CMK (cell line): Measurements from ENCODE around the gene KCTD5.

Experiments
- DNase-seq: peaks from one replicate; pipeline ENCODE4 v3.0.0-alpha.2; 2010; ENCODE audit warnings: low read depth

Gene KCTD5

DNA sequence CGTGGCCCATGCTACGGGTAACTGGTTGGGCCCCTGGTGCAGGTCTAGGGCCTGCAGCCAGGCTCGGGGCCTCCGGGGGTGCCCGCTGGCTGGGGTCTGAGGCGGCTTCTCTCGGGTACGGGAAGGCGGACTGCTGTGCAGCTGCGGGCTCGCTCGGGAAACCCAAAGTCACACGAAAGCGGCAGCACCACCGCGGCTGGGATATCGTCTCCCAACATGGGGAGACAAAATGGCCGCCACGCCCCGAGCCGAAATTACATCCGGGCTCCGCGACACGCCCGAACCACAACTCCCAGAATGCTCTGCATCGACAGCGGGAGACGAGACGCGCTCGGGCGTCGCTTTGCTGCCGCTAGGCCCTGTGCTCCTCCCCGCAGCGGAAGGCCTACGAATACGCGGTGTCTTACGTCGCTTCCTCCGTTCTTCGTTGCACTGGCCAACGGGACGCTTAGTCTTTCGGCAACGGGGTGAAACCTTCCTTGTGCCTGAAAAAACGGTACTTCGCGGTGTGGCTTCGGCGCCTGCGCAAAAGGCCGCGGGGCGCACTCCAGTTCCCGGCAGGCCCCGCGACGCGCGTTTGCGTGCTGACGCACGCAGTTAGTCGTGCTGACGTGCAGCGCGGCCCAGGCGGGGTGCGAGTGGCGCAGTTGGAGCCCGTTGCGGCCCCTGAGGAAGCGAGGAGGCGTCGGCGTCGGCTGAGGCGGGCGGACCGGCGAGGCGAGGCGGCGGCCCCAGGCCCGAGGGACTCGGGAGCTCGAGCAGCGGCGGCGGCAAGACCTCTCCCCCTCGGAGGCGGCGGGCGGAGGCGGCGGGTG lies 69.9 kb downstream of the KCTD5 start, which contains the start of gene SRRM2:
SRRM2 (plus strand) TSS at position 604 of the 815 bp plus-strand sequence. CDS start 3,727 bp downstream, outside the sequence.
- peak; percentile 87 for DNase-seq

DNA sequence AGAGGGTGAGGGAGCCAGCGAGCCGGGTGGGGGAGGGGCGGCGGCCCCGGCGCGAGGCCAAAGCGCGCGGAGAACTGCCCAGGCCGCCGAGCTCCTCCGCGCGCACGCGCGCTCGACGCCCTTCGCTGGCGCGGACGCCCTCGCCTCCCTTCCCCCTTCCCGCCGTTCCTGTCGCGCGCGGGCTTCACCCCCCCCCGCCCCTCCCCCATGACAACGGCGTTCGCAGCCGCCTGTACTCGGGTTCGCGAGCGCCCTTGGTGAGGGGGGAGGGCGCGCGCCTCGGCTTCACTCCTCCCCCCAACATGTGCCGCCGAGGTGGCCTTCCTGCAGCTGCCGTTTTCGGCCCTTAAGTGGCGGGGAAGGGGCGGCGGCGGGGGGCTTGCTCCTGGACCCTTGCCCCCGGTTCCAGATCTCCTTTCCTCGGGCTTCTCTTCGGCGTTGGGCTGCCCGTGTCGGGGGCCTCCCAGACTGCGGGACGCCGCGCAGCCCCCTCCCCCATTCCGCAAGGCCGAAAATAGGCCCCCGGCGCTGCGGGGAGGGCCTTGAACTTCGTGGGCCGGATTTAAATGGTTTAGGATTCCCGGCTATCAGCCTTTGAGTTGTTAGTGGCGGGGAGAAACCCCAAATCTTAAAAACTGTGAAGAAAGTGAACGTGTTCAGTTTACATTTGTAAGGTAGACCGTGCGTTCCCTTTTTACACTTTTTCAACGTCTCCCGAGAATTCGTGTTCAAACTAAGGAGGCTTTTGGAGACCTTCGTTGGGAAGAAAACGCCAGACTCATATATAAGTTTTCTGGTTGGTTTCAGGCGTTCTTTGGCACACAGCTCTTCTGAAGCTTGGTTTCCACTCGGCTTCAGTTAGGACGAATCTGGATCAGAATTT lies 70.8 kb downstream of the KCTD5 start:
- DNase-seq, result peak; percentile 66

- DNase-seq, result no peak
Measured at GRCh38 chr16:2753733-2754020, 71.4 kb downstream of the KCTD5 start.

- no peak for DNase-seq
Measured at GRCh38 chr16:2755158-2755557, 72.8 kb downstream of the KCTD5 start.

GRCh38 chr16:2756288-2757015 lies 74.1 kb downstream of the KCTD5 start:
- no peak for DNase-seq

GRCh38 chr16:2757344-2757743 lies 75.0 kb downstream of the KCTD5 start:
- no peak for DNase-seq
